Esophagus squamous epithelium (tissue), 4 donors: ENCODE data around the gene PAPPA.

Experiments
- CTCF ChIP-seq, 6 experiments: fragments of 450-650 bp in 4 of 6; fragments of 200-600 bp in 2 of 6; sonication (generic) in 2 of 6; IDR thresholded peaks; one replicate each; pipeline ENCODE4 v1.5.1; 2016 to 2019; ENCODE audit warnings: antibody characterized with exemption in 6 of 6, mild to moderate bottlenecking in 4 of 6, moderate library complexity in 4 of 6
- POLR2A ChIP-seq, 4 donors: fragments of 450-650 bp; IDR thresholded peaks; one replicate each; pipeline ENCODE4 v1.6.1; 2017; ENCODE audit warnings: antibody characterized with exemption in 4 of 4, mild to moderate bottlenecking in 4 of 4, moderate library complexity in 3 of 4

GRCh38 chr9:116274293-116274692, 120.7 kb downstream of the PAPPA start:
- TF ChIP-seq CTCF (IDR thresholded peaks at IDR 0.05) (no peak), POLR2A (IDR thresholded peaks at IDR 0.05) (no peak)
